Bronchial epithelial cell (primary cell): ENCODE results near the gene SLC7A10. TPM values are rescaled to one million over a fixed set of nuclear protein-coding genes. Genes with fewer than 3 reads are reported as not detected.

Source experiments
- DNase-seq: peaks from one replicate; pipeline ENCODE4 v3.0.0-alpha.2; 2010; ENCODE audit warnings: low read depth
- FAIRE-seq: peaks from 2 replicates; lab custom pipeline; 2011; peaks lifted over from hg19 to GRCh38; lab: Jason Lieb, UNC
- H3K27me3 ChIP-seq: 2 replicates; pipeline ENCODE4 v1.5.1; 2011; ENCODE audit warnings: low read length; ENCODE audit not compliant: control insufficient read depth, insufficient read depth
- H3K36me3 ChIP-seq: 2 replicates; pipeline ENCODE4 v1.5.1; 2011; ENCODE audit warnings: low read length; ENCODE audit not compliant: control insufficient read depth, insufficient read depth
- H3K4me3 ChIP-seq: 2 replicates; pipeline ENCODE4 v1.5.1; 2011; ENCODE audit warnings: mild to moderate bottlenecking, low read depth, low read length, control low read depth
- total RNA-seq: library from RNA; depleted of rRNA; stranded (reverse); fragments of >200 nt; gene quantifications from 2 replicates; pipeline ENCODE4 v1.2.1, GENCODE V29; 2014
- TF ChIP-seq, protein P1 (sequence below): IDR thresholded peaks from 2 replicates; pipeline ENCODE4 v1.5.1; 2011; ENCODE audit warnings: mild to moderate bottlenecking, moderate library complexity, low read length, control low read depth, inconsistent platforms; ENCODE audit not compliant: insufficient read depth, severe bottlenecking

The SLC7A10 gene
- total RNA-seq, 1 donor from 2014 or later: not detected

DNA sequence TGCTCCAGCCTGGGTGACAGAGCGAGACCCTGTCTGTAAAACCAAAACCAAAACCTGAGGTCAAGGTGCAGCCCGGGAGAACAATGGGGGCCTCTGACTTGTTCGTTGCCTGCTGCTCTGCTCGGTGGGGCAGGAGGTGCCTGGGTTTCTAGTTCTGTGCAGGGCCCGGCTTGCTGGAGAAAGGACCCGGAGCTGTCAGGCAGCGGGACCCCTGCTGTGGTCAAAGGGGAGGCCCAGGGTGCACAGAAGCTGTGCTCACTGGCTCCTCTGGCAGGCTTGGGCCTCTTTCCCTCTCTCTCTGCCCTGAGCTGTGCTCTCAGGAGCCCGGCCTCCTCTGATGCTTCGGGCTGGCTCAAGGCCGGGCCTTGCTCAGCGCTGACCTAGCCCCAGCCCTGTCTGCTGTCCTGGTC, 28.1 kb downstream of the SLC7A10 start:
- no peak for FAIRE-seq
- H3K27me3 ChIP-seq: peaks cover 2% of the 10 kb centered on the region
- TF ChIP-seq, protein P1, sequence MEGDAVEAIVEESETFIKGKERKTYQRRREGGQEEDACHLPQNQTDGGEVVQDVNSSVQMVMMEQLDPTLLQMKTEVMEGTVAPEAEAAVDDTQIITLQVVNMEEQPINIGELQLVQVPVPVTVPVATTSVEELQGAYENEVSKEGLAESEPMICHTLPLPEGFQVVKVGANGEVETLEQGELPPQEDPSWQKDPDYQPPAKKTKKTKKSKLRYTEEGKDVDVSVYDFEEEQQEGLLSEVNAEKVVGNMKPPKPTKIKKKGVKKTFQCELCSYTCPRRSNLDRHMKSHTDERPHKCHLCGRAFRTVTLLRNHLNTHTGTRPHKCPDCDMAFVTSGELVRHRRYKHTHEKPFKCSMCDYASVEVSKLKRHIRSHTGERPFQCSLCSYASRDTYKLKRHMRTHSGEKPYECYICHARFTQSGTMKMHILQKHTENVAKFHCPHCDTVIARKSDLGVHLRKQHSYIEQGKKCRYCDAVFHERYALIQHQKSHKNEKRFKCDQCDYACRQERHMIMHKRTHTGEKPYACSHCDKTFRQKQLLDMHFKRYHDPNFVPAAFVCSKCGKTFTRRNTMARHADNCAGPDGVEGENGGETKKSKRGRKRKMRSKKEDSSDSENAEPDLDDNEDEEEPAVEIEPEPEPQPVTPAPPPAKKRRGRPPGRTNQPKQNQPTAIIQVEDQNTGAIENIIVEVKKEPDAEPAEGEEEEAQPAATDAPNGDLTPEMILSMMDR: no peak
- no peak overlapping the region for H3K4me3 ChIP-seq
- DNase-seq: no peak
- H3K36me3 ChIP-seq: no peaks in the 10 kb centered on the region

DNA sequence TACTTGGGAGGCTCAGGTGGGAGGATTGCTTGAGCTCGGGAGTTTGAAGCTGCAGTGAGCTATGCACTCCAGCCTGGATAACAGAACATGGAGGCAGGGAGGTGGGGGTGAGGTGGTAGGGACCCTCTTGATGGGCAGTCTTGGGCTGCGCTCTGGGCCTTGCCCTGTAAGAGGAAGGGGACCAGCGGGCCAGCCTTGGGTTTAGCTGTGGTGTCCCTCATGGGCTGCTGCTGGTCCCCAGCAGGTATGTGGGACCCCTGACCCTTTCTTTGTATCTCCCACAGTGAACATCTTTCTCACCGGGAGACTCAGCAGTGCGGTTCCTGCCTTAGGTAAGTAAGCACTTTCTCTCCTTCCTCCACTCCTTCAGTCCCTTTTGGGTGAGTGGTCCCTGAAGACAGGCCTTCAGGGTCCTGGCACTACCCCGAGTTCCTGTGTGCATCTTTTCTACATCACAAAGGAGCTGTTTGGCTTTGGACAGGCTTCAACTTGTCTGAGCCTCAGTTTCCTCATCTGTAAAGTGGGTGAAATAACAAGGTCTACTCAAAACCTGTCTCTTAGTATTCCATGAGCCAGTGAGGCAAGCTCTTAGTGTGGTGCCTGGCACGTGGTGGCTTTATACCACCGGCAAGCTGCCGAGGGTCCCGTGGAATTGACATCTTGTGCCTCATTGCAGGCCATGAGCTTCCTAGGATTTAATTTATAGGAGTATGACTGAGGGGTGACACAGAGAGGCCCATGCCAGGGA, 29.0 kb downstream of the SLC7A10 start:
- TF ChIP-seq, protein P1: no peak
- Histone ChIP-seq H3K36me3 (no peaks in the 10 kb centered on the region), H3K4me3 (no peak overlapping the region), H3K27me3 (peaks cover 2% of the 10 kb centered on the region)
- no peak for DNase-seq
- no peak for FAIRE-seq

DNA sequence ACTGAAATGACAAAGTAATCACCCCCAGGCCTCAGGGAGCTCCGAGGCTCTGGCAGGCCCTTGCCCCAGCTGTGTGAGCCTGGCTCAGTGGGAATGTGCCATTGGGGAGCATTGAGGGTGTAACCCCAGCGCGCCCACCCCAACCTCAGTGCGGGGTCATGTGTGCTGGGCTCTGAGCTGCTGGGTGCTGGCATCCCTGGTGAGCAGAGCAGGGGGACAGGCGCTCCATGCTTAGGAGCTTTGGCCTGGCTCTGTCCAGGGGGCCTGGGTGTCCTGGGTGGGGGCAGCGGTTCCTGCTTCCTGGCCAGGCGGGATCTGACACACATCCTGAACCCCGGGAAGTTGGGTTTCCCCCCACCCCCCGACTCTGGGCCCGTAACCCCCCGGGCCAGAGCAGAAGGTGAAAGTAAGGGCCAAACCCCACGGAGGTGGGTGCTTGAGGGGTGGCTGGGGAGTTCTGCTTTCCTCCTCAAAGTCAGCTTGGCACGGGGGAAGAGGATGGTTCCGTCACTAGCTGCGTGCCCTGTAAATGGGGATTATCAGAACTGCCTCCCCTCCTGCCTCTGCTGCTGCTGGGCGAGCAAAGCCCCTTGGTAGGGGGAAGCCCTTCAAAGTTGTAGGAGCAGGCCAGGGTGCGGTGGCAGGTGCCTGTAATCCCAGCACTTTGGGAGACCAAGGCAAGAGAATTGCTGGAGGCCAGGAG, 29.9 kb downstream of the SLC7A10 start:
- Histone ChIP-seq H3K27me3 (peaks cover 2% of the 10 kb centered on the region), H3K4me3 (peak overlapping the region; percentile 43), H3K36me3 (no peaks in the 10 kb centered on the region)
- FAIRE-seq: no peak
- DNase-seq: no peak
- TF ChIP-seq, protein P1: no peak

DNA sequence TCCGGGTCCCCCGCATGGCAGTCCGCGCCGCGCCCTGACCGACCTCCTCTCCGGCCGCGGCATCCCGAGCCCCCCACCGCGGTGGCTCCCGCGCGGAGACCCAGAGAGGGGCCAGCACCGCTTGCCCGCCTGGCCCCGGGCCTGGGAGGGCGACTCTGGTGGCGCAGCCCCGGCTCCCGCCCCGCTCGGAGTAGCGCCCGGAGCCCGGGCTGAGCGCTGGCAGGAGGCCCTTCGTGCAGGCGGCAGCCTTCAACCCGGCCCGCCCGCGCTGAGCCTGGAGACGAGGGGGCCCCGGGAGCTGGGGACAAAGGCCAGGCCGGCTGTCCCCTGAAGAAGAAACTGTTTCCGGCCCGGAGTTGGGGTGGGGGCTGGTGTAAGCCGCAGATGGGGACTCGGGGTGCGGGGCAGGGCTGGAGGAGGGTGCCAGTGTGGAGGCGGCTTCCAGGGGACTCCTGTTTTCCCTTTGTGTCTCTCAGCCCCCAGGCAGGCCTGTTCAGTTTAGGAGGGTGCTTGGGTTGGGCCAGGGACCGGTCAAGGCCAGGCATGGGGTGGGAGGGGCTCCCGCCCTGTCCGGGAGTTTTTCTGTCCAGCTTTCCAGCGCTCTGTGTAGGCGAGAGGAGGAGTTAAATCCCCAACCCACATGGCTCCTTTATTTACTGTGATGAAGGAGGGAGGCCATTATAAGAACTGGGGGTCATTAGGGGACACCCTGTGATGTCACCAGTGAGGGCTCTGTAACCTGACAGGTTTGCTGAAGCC, 30.6 kb downstream of the SLC7A10 start:
- peak overlapping the region; percentile 43 for H3K4me3 ChIP-seq
- no peak for DNase-seq
- peaks cover 2% of the 10 kb centered on the region for H3K27me3 ChIP-seq
- H3K36me3 ChIP-seq: no peaks in the 10 kb centered on the region
- TF ChIP-seq, protein P1: no peak
- FAIRE-seq: no peak

DNA sequence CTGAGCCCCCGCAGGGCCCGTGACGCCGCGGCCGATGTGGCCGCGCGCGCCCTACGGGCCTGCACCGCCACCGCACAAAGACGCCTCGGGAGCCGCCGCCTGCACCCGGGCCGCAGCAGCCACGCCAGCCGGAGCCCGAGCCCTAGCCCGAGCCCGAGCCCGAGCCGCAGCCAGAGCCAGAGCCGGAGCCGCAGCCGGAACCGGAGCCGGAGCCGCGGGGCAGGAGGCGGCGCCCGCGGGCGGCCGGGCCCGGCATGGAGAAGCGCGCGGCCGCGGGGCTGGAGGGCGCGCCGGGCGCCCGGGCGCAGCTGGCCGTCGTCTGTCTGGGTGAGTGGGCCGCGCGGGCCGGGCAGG, 31.1 kb downstream of the SLC7A10 start:
- no peak for DNase-seq
- Histone ChIP-seq H3K27me3 (peaks cover 2% of the 10 kb centered on the region), H3K36me3 (no peaks in the 10 kb centered on the region), H3K4me3 (peak overlapping the region; percentile 43)
- TF ChIP-seq, protein P1: no peak
- FAIRE-seq: no peak
